ENCODE results near the gene ATG7.
"Not testable (repeated sequence)": the region's sequence is repeated elsewhere in the genome, so short reads cannot be mapped to it uniquely, and the experiment has no call there.

ATG7 gene

DNA sequence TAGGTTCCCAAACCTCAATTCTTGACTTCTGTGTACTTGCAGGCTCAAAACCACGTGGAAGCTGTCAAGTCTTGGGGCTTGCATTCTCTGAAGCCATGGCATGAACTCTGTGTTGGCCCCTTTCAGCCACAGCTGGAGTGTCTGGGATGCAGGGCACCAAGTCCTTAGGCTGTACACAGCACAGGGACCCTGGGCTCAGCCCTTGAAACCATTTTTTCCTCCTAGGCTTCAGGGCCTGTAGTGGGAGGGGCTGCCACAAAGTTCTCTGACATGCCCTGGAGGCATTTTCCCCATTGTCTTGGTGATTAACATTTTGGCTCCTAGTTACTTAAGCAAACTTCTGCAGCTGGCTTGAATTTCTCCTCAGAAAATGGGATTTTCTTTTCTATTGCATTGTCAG lies 135.4 kb downstream of the ATG7 start:
- H3K27ac ChIP-seq (replicated peaks), result no peak overlapping the region
- no peak for DNase-seq (ENCODE audit: low read depth in 1 of 2, low spot score in 1 of 2)
- no peak for TF ChIP-seq POLR2AphosphoS5 (IDR thresholded peaks at IDR 0.05; ENCODE audit: low read depth)
- no peak for TF ChIP-seq GABPA (IDR thresholded peaks at IDR 0.05; ENCODE audit: low read depth)
- TF ChIP-seq SPI1 (IDR thresholded peaks at IDR 0.05; ENCODE audit: borderline replicate concordance, low read depth), result no peak
- TF ChIP-seq, protein P1, sequence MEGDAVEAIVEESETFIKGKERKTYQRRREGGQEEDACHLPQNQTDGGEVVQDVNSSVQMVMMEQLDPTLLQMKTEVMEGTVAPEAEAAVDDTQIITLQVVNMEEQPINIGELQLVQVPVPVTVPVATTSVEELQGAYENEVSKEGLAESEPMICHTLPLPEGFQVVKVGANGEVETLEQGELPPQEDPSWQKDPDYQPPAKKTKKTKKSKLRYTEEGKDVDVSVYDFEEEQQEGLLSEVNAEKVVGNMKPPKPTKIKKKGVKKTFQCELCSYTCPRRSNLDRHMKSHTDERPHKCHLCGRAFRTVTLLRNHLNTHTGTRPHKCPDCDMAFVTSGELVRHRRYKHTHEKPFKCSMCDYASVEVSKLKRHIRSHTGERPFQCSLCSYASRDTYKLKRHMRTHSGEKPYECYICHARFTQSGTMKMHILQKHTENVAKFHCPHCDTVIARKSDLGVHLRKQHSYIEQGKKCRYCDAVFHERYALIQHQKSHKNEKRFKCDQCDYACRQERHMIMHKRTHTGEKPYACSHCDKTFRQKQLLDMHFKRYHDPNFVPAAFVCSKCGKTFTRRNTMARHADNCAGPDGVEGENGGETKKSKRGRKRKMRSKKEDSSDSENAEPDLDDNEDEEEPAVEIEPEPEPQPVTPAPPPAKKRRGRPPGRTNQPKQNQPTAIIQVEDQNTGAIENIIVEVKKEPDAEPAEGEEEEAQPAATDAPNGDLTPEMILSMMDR (IDR thresholded peaks at IDR 0.05; ENCODE audit: insufficient read depth, low read length), result no peak
- TF ChIP-seq, protein P2, sequence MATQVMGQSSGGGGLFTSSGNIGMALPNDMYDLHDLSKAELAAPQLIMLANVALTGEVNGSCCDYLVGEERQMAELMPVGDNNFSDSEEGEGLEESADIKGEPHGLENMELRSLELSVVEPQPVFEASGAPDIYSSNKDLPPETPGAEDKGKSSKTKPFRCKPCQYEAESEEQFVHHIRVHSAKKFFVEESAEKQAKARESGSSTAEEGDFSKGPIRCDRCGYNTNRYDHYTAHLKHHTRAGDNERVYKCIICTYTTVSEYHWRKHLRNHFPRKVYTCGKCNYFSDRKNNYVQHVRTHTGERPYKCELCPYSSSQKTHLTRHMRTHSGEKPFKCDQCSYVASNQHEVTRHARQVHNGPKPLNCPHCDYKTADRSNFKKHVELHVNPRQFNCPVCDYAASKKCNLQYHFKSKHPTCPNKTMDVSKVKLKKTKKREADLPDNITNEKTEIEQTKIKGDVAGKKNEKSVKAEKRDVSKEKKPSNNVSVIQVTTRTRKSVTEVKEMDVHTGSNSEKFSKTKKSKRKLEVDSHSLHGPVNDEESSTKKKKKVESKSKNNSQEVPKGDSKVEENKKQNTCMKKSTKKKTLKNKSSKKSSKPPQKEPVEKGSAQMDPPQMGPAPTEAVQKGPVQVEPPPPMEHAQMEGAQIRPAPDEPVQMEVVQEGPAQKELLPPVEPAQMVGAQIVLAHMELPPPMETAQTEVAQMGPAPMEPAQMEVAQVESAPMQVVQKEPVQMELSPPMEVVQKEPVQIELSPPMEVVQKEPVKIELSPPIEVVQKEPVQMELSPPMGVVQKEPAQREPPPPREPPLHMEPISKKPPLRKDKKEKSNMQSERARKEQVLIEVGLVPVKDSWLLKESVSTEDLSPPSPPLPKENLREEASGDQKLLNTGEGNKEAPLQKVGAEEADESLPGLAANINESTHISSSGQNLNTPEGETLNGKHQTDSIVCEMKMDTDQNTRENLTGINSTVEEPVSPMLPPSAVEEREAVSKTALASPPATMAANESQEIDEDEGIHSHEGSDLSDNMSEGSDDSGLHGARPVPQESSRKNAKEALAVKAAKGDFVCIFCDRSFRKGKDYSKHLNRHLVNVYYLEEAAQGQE (IDR thresholded peaks at IDR 0.05; ENCODE audit: insufficient replicate concordance, low read depth), result no peak
- no peak overlapping the region for H3K4me3 ChIP-seq (replicated peaks; ENCODE audit: insufficient read depth, low read length)
- H3K27me3 ChIP-seq (ENCODE audit: insufficient read depth, poor library complexity, severe bottlenecking), result no peaks in the 10 kb centered on the region

DNA sequence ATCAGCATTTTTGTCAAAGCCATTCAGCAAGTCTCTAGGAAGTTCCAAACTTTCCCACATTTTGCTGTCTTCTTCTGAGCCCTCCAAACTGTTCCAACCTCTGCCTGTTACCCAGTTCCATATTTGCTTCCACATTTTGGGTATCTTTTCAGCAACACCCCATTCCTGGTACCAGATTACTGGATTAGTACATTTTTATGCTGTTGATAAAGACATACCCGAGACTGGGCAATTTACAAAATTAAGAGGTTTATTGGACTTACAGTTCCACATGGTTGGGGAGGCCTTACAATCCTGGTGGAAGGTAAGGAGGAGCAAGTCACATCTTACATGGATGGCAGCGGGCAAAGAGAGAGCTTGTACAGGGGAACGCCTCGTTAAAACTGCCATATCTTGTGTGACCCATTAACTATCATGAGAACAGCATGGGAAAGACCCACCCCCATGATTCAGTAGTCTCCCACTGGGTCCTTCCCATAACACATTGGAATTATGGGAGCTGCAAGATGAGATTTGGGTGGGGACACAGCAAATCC lies 136.2 kb downstream of the ATG7 start:
- H3K27me3 ChIP-seq (ENCODE audit: insufficient read depth, poor library complexity, severe bottlenecking); H3K4me3 ChIP-seq (replicated peaks; ENCODE audit: insufficient read depth, low read length); DNase-seq (ENCODE audit: low read depth in 1 of 2, low spot score in 1 of 2); H3K27ac ChIP-seq (replicated peaks): not testable (repeated sequence)

GRCh38 chr3:11410564-11410963 lies 138.4 kb downstream of the ATG7 start:
- H3K27ac ChIP-seq (replicated peaks), result no peak overlapping the region
- DNase-seq (ENCODE audit: low read depth in 1 of 2, low spot score in 1 of 2), result no peak
- TF ChIP-seq, protein P1 (IDR thresholded peaks at IDR 0.05; ENCODE audit: insufficient read depth, low read length), result no peak
- TF ChIP-seq GABPA (IDR thresholded peaks at IDR 0.05; ENCODE audit: low read depth) (no peak), SPI1 (IDR thresholded peaks at IDR 0.05; ENCODE audit: borderline replicate concordance, low read depth) (no peak), POLR2AphosphoS5 (IDR thresholded peaks at IDR 0.05; ENCODE audit: low read depth) (no peak)
- TF ChIP-seq, protein P2 (IDR thresholded peaks at IDR 0.05; ENCODE audit: insufficient replicate concordance, low read depth), result no peak
- H3K27me3 ChIP-seq (ENCODE audit: insufficient read depth, poor library complexity, severe bottlenecking), result no peaks in the 10 kb centered on the region
- no peak overlapping the region for H3K4me3 ChIP-seq (replicated peaks; ENCODE audit: insufficient read depth, low read length)

GRCh38 chr3:11411956-11412355 lies 139.8 kb downstream of the ATG7 start:
- Histone ChIP-seq H3K27me3 (ENCODE audit: insufficient read depth, poor library complexity, severe bottlenecking) (no peaks in the 10 kb centered on the region), H3K27ac (replicated peaks) (no peak overlapping the region), H3K4me3 (replicated peaks; ENCODE audit: insufficient read depth, low read length) (no peak overlapping the region)
- no peak for DNase-seq (ENCODE audit: low read depth in 1 of 2, low spot score in 1 of 2)
- no peak for TF ChIP-seq GABPA (IDR thresholded peaks at IDR 0.05; ENCODE audit: low read depth)

- Histone ChIP-seq H3K27me3 (ENCODE audit: insufficient read depth, poor library complexity, severe bottlenecking) (no peaks in the 10 kb centered on the region), H3K27ac (replicated peaks) (no peak overlapping the region), H3K4me3 (replicated peaks; ENCODE audit: insufficient read depth, low read length) (no peak overlapping the region)
- TF ChIP-seq GABPA (IDR thresholded peaks at IDR 0.05; ENCODE audit: low read depth) (no peak), SPI1 (IDR thresholded peaks at IDR 0.05; ENCODE audit: borderline replicate concordance, low read depth) (no peak), POLR2AphosphoS5 (IDR thresholded peaks at IDR 0.05; ENCODE audit: low read depth) (no peak)
- TF ChIP-seq, protein P1 (IDR thresholded peaks at IDR 0.05; ENCODE audit: insufficient read depth, low read length), result no peak
- TF ChIP-seq, protein P2 (IDR thresholded peaks at IDR 0.05; ENCODE audit: insufficient replicate concordance, low read depth), result no peak
- no peak for DNase-seq (ENCODE audit: low read depth in 1 of 2, low spot score in 1 of 2)
These were observed 140.9 kb downstream of the ATG7 start for GRCh38 chr3:11413071-11413470.

All from HL-60 (cell line).